Neural cell (in vitro differentiated cells): Measurements from ENCODE around the gene RBM17. TPM values are rescaled to one million over a fixed set of nuclear protein-coding genes. Genes with fewer than 3 reads are reported as not detected.
A peak's percentile ranks its signal among the peaks of the same experiment; 100 is the strongest.
"Not testable (repeated sequence)": the region's sequence is repeated elsewhere in the genome, so short reads cannot be mapped to it uniquely, and the experiment has no call there.

Experiments
- H2AFZ ChIP-seq: fragments of 200-600, 300-800 bp; sonication (generic), shearing (Covaris generic); 2 replicates; pipeline ENCODE4 v1.6.0; 2014; ENCODE audit warnings: low read depth, mild to moderate bottlenecking, antibody characterized with exemption, low read length, moderate library complexity
- H3F3A ChIP-seq: fragments of 200-600 bp; shearing (Covaris generic); 2 replicates; pipeline ENCODE4 v1.6.1; 2016; ENCODE audit warnings: mild to moderate bottlenecking, moderate library complexity, mixed read lengths, antibody characterized with exemption, low read length; ENCODE audit not compliant: insufficient read depth, poor library complexity, severe bottlenecking
- H3K27ac ChIP-seq: fragments of 200-600, 300-800 bp; sonication (generic), shearing (Covaris generic); 2 replicates; pipeline ENCODE4 v1.5.1; 2014; ENCODE audit warnings: mild to moderate bottlenecking, low read length, moderate library complexity
- H3K27me3 ChIP-seq: fragments of 300-800, 200-600 bp; sonication (generic), shearing (Covaris generic); 2 replicates; pipeline ENCODE4 v1.6.0; 2014; ENCODE audit warnings: mild to moderate bottlenecking, low read depth, low read length, moderate library complexity; ENCODE audit not compliant: insufficient read depth
- H3K36me3 ChIP-seq: fragments of 300-800, 200-600 bp; sonication (generic), shearing (Covaris generic); 2 replicates; pipeline ENCODE4 v1.5.1; 2014; ENCODE audit warnings: mild to moderate bottlenecking, antibody characterized with exemption, low read length, moderate library complexity; ENCODE audit not compliant: insufficient read depth
- H3K4me2 ChIP-seq: fragments of 300-800, 200-600 bp; sonication (generic), shearing (Covaris generic); 2 replicates; pipeline ENCODE4 v1.6.0; 2014; ENCODE audit warnings: mild to moderate bottlenecking, low read length
- H3K4me3 ChIP-seq: fragments of 300-800, 200-600 bp; sonication (generic), shearing (Covaris generic); 2 replicates; pipeline ENCODE4 v1.5.1; 2014; ENCODE audit warnings: mild to moderate bottlenecking, low read length, moderate library complexity
- H3K79me2 ChIP-seq: fragments of 200-600 bp; shearing (Covaris generic); replicated peaks from 2 replicates; pipeline ENCODE4 v1.6.0; 2014; ENCODE audit warnings: mild to moderate bottlenecking, low read length, moderate library complexity; ENCODE audit not compliant: insufficient read depth
- H3K9ac ChIP-seq: fragments of 300-800, 200-600 bp; sonication (generic), shearing (Covaris generic); 2 replicates; pipeline ENCODE4 v1.6.1; 2016; ENCODE audit warnings: mild to moderate bottlenecking, low read length, mixed read lengths
- H3K9me2 ChIP-seq: fragments of 200-600 bp; shearing (Covaris generic); 2 replicates; pipeline ENCODE4 v1.6.1; 2016; ENCODE audit warnings: mild to moderate bottlenecking, low read length, mixed read lengths; ENCODE audit not compliant: insufficient read depth
- H3K9me3 ChIP-seq: fragments of 200-600, 300-800 bp; sonication (generic), shearing (Covaris generic); 2 replicates; pipeline ENCODE4 v1.6.1; 2016; ENCODE audit warnings: mild to moderate bottlenecking, mixed run types, low read length, moderate library complexity, mixed read lengths
- H4K20me1 ChIP-seq: fragments of 200-600 bp; shearing (Covaris generic); 2 replicates; pipeline ENCODE4 v1.6.1; 2016; ENCODE audit warnings: mild to moderate bottlenecking, mixed run types; ENCODE audit not compliant: insufficient read depth
- CTCF ChIP-seq: fragments of 450-650 bp; IDR thresholded peaks from 2 replicates; pipeline ENCODE4 v1.5.1; 2014; ENCODE audit warnings: antibody characterized with exemption, mild to moderate bottlenecking, moderate library complexity; ENCODE audit not compliant: poor library complexity, severe bottlenecking
- EP300 ChIP-seq: fragments of 450-650 bp; conservative IDR thresholded peaks from 2 replicates; pipeline ENCODE4 v1.6.1; 2014; ENCODE audit warnings: antibody characterized with exemption, mild to moderate bottlenecking, moderate library complexity; ENCODE audit not compliant: poor library complexity, severe bottlenecking
- EZH2 ChIP-seq: fragments of 200-600, 300-800 bp; shearing (Covaris generic), sonication (generic); IDR thresholded peaks from 2 replicates; pipeline ENCODE4 v1.6.1; 2014; ENCODE audit warnings: antibody characterized with exemption, low read length, borderline replicate concordance, mild to moderate bottlenecking; ENCODE audit not compliant: insufficient read depth, poor library complexity, severe bottlenecking
- MXI1 ChIP-seq: fragments of 450-650 bp; conservative IDR thresholded peaks from 2 replicates; pipeline ENCODE4 v1.6.1; 2014; ENCODE audit warnings: antibody characterized with exemption, mild to moderate bottlenecking; ENCODE audit not compliant: poor library complexity, severe bottlenecking
- POLR2AphosphoS5 ChIP-seq: IDR thresholded peaks from 2 replicates; pipeline ENCODE4 v1.6.1; 2012
- RAD21 ChIP-seq: fragments of 450-650 bp; conservative IDR thresholded peaks from 2 replicates; pipeline ENCODE4 v1.6.1; 2014; ENCODE audit warnings: antibody characterized with exemption, mild to moderate bottlenecking, moderate library complexity
- REST ChIP-seq: IDR thresholded peaks from 2 replicates; pipeline ENCODE4 v1.6.1; 2012; ENCODE audit warnings: borderline replicate concordance
- SMC3 ChIP-seq: fragments of 450-650 bp; conservative IDR thresholded peaks from 2 replicates; pipeline ENCODE4 v1.6.1; 2014; ENCODE audit warnings: antibody characterized with exemption, mild to moderate bottlenecking, moderate library complexity; ENCODE audit not compliant: poor library complexity
- TAF1 ChIP-seq: IDR thresholded peaks from 2 replicates; pipeline ENCODE4 v1.6.1; 2012; ENCODE audit warnings: low read depth
- polyA plus RNA-seq: library from polyadenylated mRNA; depleted of rRNA; stranded (reverse); fragments of >200 nt; gene quantifications from 2 replicates; pipeline ENCODE4 v1.2.3, GENCODE V29; 2014

Gene RBM17
- polyA plus RNA-seq, 1 donor from 2014 or later: 109 TPM

- no peaks in the 10 kb centered on the region for H3F3A ChIP-seq
- H3K27ac ChIP-seq: no peak overlapping the region
- peak overlapping the region; percentile 35 for H3K4me2 ChIP-seq
- no peaks in the 10 kb centered on the region for H3K36me3 ChIP-seq
- no peaks in the 10 kb centered on the region for H3K27me3 ChIP-seq
- H3K79me2 ChIP-seq: no peaks in the 10 kb centered on the region
- H3K9me2 ChIP-seq: no peaks in the 10 kb centered on the region
- no peaks in the 10 kb centered on the region for H4K20me1 ChIP-seq
- H2AFZ ChIP-seq: no peak overlapping the region
- peak overlapping the region; percentile 74 for H3K4me3 ChIP-seq
- TF ChIP-seq POLR2AphosphoS5: no peak
- no peak for TF ChIP-seq CTCF
- TF ChIP-seq RAD21: no peak
- TF ChIP-seq EZH2: no peak
- no peak for TF ChIP-seq MXI1
- no peak for TF ChIP-seq SMC3
- no peak for TF ChIP-seq TAF1
- TF ChIP-seq REST: no peak
- TF ChIP-seq EP300: no peak
- peak overlapping the region; percentile 63 for H3K9ac ChIP-seq
- H3K9me3 ChIP-seq: no peaks in the 10 kb centered on the region
Measured at GRCh38 chr10:6164271-6165095, 75.6 kb downstream of the RBM17 start.

GRCh38 chr10:6165221-6165725, 76.4 kb downstream of the RBM17 start:
- H3K79me2 ChIP-seq: no peaks in the 10 kb centered on the region
- no peaks in the 10 kb centered on the region for H4K20me1 ChIP-seq
- no peak overlapping the region for H2AFZ ChIP-seq
- no peak overlapping the region for H3K4me2 ChIP-seq
- TF ChIP-seq REST (no peak), EP300 (no peak), TAF1 (no peak), CTCF (no peak), POLR2AphosphoS5 (no peak), MXI1 (no peak), RAD21 (no peak), SMC3 (no peak), EZH2 (no peak)
- no peak overlapping the region for H3K9ac ChIP-seq
- H3K4me3 ChIP-seq: no peak overlapping the region
- H3K9me2 ChIP-seq: no peaks in the 10 kb centered on the region
- no peaks in the 10 kb centered on the region for H3K27me3 ChIP-seq
- no peaks in the 10 kb centered on the region for H3F3A ChIP-seq
- no peak overlapping the region for H3K27ac ChIP-seq
- no peaks in the 10 kb centered on the region for H3K9me3 ChIP-seq
- H3K36me3 ChIP-seq: no peaks in the 10 kb centered on the region

GRCh38 chr10:6165933-6166332, 77.1 kb downstream of the RBM17 start:
- H3K9me2 ChIP-seq, H3K4me2 ChIP-seq, H3K79me2 ChIP-seq, H3K9me3 ChIP-seq, H2AFZ ChIP-seq, H3K27ac ChIP-seq, H3K9ac ChIP-seq, H3K36me3 ChIP-seq, H3K27me3 ChIP-seq, H4K20me1 ChIP-seq, H3K4me3 ChIP-seq, H3F3A ChIP-seq: not testable (repeated sequence)
